C4-2B (cell line): ENCODE results near the gene ETHE1.

Experiments used
- ZFX ChIP-seq: fragments of 450-650 bp; IDR thresholded peaks from 2 replicates; pipeline ENCODE4 v1.6.1; 2017
- TF ChIP-seq, protein P1 (sequence below): fragments of 450-650 bp; conservative IDR thresholded peaks from 2 replicates; pipeline ENCODE4 v1.5.1; 2017; ENCODE audit warnings: mild to moderate bottlenecking

DNA sequence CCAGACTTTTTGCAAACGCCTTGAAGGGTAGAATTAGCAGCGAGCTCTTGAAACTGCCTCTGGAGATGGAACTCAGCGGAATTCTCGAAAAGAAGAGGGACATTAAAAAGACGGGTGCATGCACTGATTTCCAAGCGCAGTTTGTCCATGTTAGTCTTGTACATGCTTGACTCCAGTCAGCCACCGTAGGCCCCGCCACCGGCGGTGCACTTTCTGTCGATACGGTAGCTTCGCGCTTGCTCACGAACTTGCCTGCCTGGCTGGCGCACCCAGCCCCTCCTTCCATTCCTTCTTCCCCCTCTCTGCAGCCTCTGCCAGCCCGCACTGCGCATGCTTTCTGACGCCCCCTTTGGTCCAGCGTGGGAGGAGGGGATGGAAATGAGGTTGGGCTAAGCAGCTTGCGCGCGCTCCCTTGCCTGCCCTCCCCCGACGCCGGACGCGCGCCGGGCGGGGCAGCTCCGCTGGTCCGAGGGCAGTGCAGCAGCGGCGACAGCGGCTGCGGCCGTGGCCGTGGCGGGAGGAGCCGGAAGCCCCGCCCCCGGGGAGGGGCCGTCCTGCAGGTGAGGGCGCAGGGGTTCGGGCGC lies 6.1 kb upstream of the ETHE1 start, which contains the start of gene ZNF575:
- TF ChIP-seq, protein P1, sequence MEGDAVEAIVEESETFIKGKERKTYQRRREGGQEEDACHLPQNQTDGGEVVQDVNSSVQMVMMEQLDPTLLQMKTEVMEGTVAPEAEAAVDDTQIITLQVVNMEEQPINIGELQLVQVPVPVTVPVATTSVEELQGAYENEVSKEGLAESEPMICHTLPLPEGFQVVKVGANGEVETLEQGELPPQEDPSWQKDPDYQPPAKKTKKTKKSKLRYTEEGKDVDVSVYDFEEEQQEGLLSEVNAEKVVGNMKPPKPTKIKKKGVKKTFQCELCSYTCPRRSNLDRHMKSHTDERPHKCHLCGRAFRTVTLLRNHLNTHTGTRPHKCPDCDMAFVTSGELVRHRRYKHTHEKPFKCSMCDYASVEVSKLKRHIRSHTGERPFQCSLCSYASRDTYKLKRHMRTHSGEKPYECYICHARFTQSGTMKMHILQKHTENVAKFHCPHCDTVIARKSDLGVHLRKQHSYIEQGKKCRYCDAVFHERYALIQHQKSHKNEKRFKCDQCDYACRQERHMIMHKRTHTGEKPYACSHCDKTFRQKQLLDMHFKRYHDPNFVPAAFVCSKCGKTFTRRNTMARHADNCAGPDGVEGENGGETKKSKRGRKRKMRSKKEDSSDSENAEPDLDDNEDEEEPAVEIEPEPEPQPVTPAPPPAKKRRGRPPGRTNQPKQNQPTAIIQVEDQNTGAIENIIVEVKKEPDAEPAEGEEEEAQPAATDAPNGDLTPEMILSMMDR: no peak
- TF ChIP-seq ZFX: no peak
